IPS-18c (cell line): ENCODE data around the gene NWD2.

ENCODE experiments used
- H3K4me3 ChIP-seq: 2 replicates; pipeline ENCODE4 v1.7.0; 2013; ENCODE audit warnings: low read depth, mild to moderate bottlenecking, low read length, moderate library complexity; ENCODE audit not compliant: insufficient read depth
- H3K9me3 ChIP-seq: one replicate; pipeline ENCODE4 v1.6.1; 2013; ENCODE audit warnings: mild to moderate bottlenecking, low read length, moderate library complexity; ENCODE audit not compliant: control insufficient read depth, insufficient read depth

Gene NWD2

GRCh38 chr4:37246891-37247290 lies 2.3 kb downstream of the NWD2 start:
- no peak overlapping the region for H3K4me3 ChIP-seq

GRCh38 chr4:37258221-37258620 lies 13.7 kb downstream of the NWD2 start:
- no peaks in the 10 kb centered on the region for H3K9me3 ChIP-seq

More at GRCh38 chr4:37246891-37247290, 2.3 kb downstream of the NWD2 start:
- H3K9me3 ChIP-seq: no peaks in the 10 kb centered on the region

GRCh38 chr4:37268319-37268718 lies 23.8 kb downstream of the NWD2 start:
- Histone ChIP-seq H3K9me3 (no peaks in the 10 kb centered on the region), H3K4me3 (no peak overlapping the region)

More at GRCh38 chr4:37258221-37258620, 13.7 kb downstream of the NWD2 start:
- no peak overlapping the region for H3K4me3 ChIP-seq

GRCh38 chr4:37279121-37279520 lies 34.6 kb downstream of the NWD2 start:
- Histone ChIP-seq H3K4me3 (no peak overlapping the region), H3K9me3 (no peaks in the 10 kb centered on the region)

GRCh38 chr4:37279894-37280592 lies 35.5 kb downstream of the NWD2 start:
- no peak overlapping the region for H3K4me3 ChIP-seq

GRCh38 chr4:37299468-37299867 lies 54.9 kb downstream of the NWD2 start:
- Histone ChIP-seq H3K9me3 (no peaks in the 10 kb centered on the region), H3K4me3 (no peak overlapping the region)

More at GRCh38 chr4:37279894-37280592, 35.5 kb downstream of the NWD2 start:
- H3K9me3 ChIP-seq: no peaks in the 10 kb centered on the region

- H3K4me3 ChIP-seq: no peak overlapping the region
- H3K9me3 ChIP-seq: peaks cover 6% of the 10 kb centered on the region
Observed at GRCh38 chr4:37304612-37305011, 60.1 kb downstream of the NWD2 start.

GRCh38 chr4:37305984-37306383 lies 61.4 kb downstream of the NWD2 start:
- H3K9me3 ChIP-seq: peaks cover 6% of the 10 kb centered on the region

GRCh38 chr4:37317104-37317643 lies 72.6 kb downstream of the NWD2 start:
- H3K9me3 ChIP-seq: no peaks in the 10 kb centered on the region
- H3K4me3 ChIP-seq: no peak overlapping the region

More at GRCh38 chr4:37305984-37306383, 61.4 kb downstream of the NWD2 start:
- H3K4me3 ChIP-seq: no peak overlapping the region

- no peaks in the 10 kb centered on the region for H3K9me3 ChIP-seq
- H3K4me3 ChIP-seq: no peak overlapping the region
Observed at GRCh38 chr4:37320513-37321235, 76.1 kb downstream of the NWD2 start.

GRCh38 chr4:37322122-37322521 lies 77.6 kb downstream of the NWD2 start:
- Histone ChIP-seq H3K9me3 (no peaks in the 10 kb centered on the region), H3K4me3 (no peak overlapping the region)

- Histone ChIP-seq H3K4me3 (no peak overlapping the region), H3K9me3 (no peaks in the 10 kb centered on the region)
Observed at GRCh38 chr4:37324546-37324945, 80.0 kb downstream of the NWD2 start.

- H3K4me3 ChIP-seq: no peak overlapping the region
Observed at GRCh38 chr4:37326852-37327251, 82.3 kb downstream of the NWD2 start.

GRCh38 chr4:37338972-37339371 lies 94.4 kb downstream of the NWD2 start:
- no peak overlapping the region for H3K4me3 ChIP-seq
- peaks cover 2% of the 10 kb centered on the region for H3K9me3 ChIP-seq

More at GRCh38 chr4:37326852-37327251, 82.3 kb downstream of the NWD2 start:
- no peaks in the 10 kb centered on the region for H3K9me3 ChIP-seq

- Histone ChIP-seq H3K4me3 (no peak overlapping the region), H3K9me3 (no peaks in the 10 kb centered on the region)
Observed at GRCh38 chr4:37358748-37359147, 114.2 kb downstream of the NWD2 start.

GRCh38 chr4:37359261-37359660 lies 114.7 kb downstream of the NWD2 start:
- Histone ChIP-seq H3K9me3 (no peaks in the 10 kb centered on the region), H3K4me3 (no peak overlapping the region)

- Histone ChIP-seq H3K9me3 (no peaks in the 10 kb centered on the region), H3K4me3 (no peak overlapping the region)
Observed at GRCh38 chr4:37365888-37366287, 121.3 kb downstream of the NWD2 start.

GRCh38 chr4:37367901-37368300 lies 123.4 kb downstream of the NWD2 start:
- H3K4me3 ChIP-seq: no peak overlapping the region
- H3K9me3 ChIP-seq: no peaks in the 10 kb centered on the region
